RWPE2 (cell line): ENCODE measurements around the gene MYO1D.
"Not testable (repeated sequence)": the region's sequence is repeated elsewhere in the genome, so short reads cannot be mapped to it uniquely, and the experiment has no call there.

Source experiments
- ATAC-seq: fragments of 200-7000 bp; cut with Tn5 transposase; 3 replicates; pipeline ENCODE4 v1.9.1; 2021; ENCODE audit warnings: low read depth
- DNase-seq: peaks from one replicate; pipeline ENCODE4 v3.0.0-alpha.2; 2020; ENCODE audit warnings: low spot score
- H3K27ac ChIP-seq: fragments of 450-650 bp; 2 replicates; pipeline ENCODE4 v1.5.1; 2017; ENCODE audit warnings: mild to moderate bottlenecking; ENCODE audit not compliant: poor library complexity, severe bottlenecking
- H3K27me3 ChIP-seq: fragments of 250-450 bp; sonication (Bioruptor Pico); 2 replicates; pipeline ENCODE4 v1.5.1; 2021; ENCODE audit warnings: mild to moderate bottlenecking, moderate library complexity; ENCODE audit not compliant: insufficient read depth, poor library complexity, severe bottlenecking
- H3K36me3 ChIP-seq: fragments of 250-450 bp; sonication (Bioruptor Pico); 2 replicates; pipeline ENCODE4 v1.5.1; 2020; ENCODE audit warnings: low read depth, mild to moderate bottlenecking, moderate library complexity
- H3K4me1 ChIP-seq: fragments of 250-450 bp; sonication (Bioruptor Pico); 2 replicates; pipeline ENCODE4 v1.5.1; 2021; ENCODE audit warnings: mild to moderate bottlenecking, moderate library complexity; ENCODE audit not compliant: insufficient read depth, poor library complexity, severe bottlenecking
- H3K4me3 ChIP-seq: fragments of 250-450 bp; sonication (Bioruptor Pico); 2 replicates; pipeline ENCODE4 v1.5.1; 2021; ENCODE audit warnings: mild to moderate bottlenecking, moderate library complexity; ENCODE audit not compliant: severe bottlenecking
- H3K9me3 ChIP-seq: fragments of 250-450 bp; sonication (Bioruptor Pico); 2 replicates; pipeline ENCODE4 v1.5.1; 2021; ENCODE audit warnings: mild to moderate bottlenecking, moderate library complexity; ENCODE audit not compliant: severe bottlenecking
- CTCF ChIP-seq: fragments of 450-650 bp; IDR thresholded peaks from one replicate; pipeline ENCODE4 v1.5.1; 2017; ENCODE audit warnings: mild to moderate bottlenecking, moderate library complexity; ENCODE audit not compliant: poor library complexity, severe bottlenecking

The MYO1D gene

DNA sequence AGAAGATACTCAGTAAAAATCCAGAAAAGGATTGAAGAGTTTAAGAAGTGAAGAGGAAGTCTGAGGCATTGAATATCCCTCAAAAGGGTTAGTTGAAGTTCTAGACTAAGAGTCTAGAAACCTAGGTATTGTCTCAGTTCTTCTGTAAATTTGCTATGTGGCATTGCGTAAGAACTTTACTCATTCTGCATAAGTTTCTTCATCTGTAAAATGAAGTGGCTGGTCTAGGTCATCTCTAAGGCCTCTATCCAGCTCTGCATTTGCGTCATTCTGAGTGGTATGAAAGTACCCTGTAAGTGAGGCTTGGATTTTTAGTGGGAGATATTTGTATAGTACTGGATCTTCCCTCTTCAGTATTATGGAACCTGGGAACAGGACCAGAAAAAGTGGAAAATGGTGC lies 130.2 kb downstream of the MYO1D start:
- Histone ChIP-seq H3K27ac (peak overlapping the region; percentile 38), H3K36me3 (no peaks in the 10 kb centered on the region; the same call in none of the 2 replicates)

GRCh38 chr17:32746280-32746679 lies 130.6 kb downstream of the MYO1D start:
- Histone ChIP-seq H3K27me3 (no peaks in the 10 kb centered on the region), H3K27ac (peak overlapping the region; percentile 38), H3K36me3 (no peaks in the 10 kb centered on the region; the same call in none of the 2 replicates), H3K4me1 (peaks cover 12% of the 10 kb centered on the region), H3K4me3 (no peak overlapping the region), H3K9me3 (no peaks in the 10 kb centered on the region)
- DNase-seq (no peak), ATAC-seq (peak; percentile 61; the same call in 2 of the 3 replicates)
- TF ChIP-seq CTCF = no peak

More for the DNA sequence above, 130.2 kb downstream of the MYO1D start:
- no peak for DNase-seq
- no peak for TF ChIP-seq CTCF
- ATAC-seq = peak; percentile 78
- no peaks in the 10 kb centered on the region for H3K9me3 ChIP-seq
- H3K4me1 ChIP-seq = peaks cover 12% of the 10 kb centered on the region
- no peaks in the 10 kb centered on the region for H3K27me3 ChIP-seq
- H3K4me3 ChIP-seq = no peak overlapping the region

DNA sequence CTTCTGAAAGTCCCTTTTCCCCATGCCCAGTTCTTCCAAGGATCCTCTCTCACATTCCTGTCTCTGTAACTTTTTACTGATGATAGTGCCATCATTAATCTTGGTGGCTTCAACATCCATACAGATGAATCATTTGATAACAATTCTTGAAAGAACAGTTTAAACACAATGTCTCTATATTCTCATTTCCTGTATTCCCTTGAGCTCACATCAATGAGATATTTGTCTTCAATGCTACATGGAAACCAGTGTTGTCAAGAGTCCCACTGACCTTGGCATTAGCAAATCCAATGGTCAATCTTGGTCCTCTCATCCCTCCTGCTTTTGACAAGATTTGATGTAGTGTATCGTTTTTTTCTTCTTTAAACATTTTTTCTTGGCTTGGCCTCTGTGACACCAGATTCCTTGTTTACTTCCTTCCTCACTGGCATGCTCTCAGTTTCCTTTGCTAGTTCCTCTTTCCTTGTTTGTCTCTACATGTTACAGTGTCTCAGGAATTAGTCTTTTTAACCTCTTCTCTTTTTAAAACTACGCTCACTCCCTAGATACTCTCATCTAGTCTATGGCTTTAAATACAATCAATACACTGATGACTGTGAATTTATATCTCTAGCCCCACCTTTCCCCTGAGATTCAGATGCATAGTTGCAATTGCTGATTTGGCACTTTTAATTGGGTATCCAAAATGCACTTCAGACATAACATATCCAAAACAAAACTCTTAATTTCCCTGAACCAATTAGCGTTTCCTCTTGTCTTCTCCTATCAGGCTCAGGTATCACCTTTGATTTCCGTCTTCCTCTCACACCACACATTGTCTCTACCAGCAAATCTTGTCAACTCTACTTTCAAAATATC lies 134.0 kb downstream of the MYO1D start:
- no peaks in the 10 kb centered on the region for H3K27me3 ChIP-seq
- peaks cover 5% of the 10 kb centered on the region for H3K36me3 ChIP-seq
- H3K9me3 ChIP-seq = no peaks in the 10 kb centered on the region
- no peak for ATAC-seq
- DNase-seq = no peak
- no peak for TF ChIP-seq CTCF
- H3K4me3 ChIP-seq = no peak overlapping the region
- H3K4me1 ChIP-seq = peaks cover 12% of the 10 kb centered on the region
- no peak overlapping the region for H3K27ac ChIP-seq

GRCh38 chr17:32741381-32741780 lies 135.5 kb downstream of the MYO1D start:
- no peak overlapping the region for H3K27ac ChIP-seq
- peaks cover 4% of the 10 kb centered on the region for H3K4me1 ChIP-seq
- no peak overlapping the region for H3K4me3 ChIP-seq
- ATAC-seq (no peak), DNase-seq (no peak)
- H3K36me3 ChIP-seq = peaks cover 13% of the 10 kb centered on the region
- H3K9me3 ChIP-seq = no peaks in the 10 kb centered on the region
- no peaks in the 10 kb centered on the region for H3K27me3 ChIP-seq
- no peak for TF ChIP-seq CTCF

DNA sequence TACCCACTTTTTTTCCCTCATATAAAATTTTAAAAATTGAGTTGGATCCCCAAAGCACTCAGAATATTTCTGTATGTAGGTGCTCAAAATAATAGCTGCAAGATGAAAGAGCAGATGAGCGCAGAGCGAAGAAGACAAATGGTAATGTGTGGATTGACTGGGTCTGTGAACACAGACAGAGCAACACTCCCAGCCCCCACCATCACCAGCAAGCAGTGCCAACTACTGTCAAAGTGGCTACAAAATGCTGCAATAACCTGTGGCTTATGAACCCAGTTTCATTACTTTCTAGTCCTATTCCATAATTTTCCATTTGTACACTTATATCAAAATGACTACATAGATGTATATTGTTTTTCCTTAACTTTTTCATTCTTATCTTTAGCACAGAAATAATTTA lies 137.2 kb downstream of the MYO1D start:
- no peaks in the 10 kb centered on the region for H3K9me3 ChIP-seq
- H3K36me3 ChIP-seq = peaks cover 14% of the 10 kb centered on the region
- H3K27me3 ChIP-seq = no peaks in the 10 kb centered on the region
- no peak overlapping the region for H3K27ac ChIP-seq
- no peak for TF ChIP-seq CTCF
- no peak overlapping the region for H3K4me3 ChIP-seq
- ATAC-seq (no peak), DNase-seq (no peak)
- H3K4me1 ChIP-seq = no peaks in the 10 kb centered on the region

DNA sequence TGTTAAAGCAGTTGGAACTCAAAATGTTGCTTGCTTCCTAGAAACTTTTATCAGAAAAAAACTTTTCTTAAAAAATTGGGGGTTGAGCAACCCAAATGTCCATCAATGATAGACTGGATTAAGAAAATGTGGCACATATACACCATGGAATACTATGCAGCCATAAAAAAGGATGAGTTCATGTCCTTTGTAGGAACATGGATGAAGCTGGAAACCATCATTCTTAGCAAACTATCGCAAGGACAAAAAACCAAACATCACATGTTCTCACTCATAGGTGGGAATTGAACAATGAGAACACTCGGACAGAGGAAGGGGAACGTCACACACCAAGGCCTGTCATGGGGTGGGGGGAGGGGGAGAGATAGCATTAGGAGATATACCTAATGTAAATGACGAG lies 137.8 kb downstream of the MYO1D start:
- ATAC-seq, H3K27ac ChIP-seq, DNase-seq, H3K4me3 ChIP-seq, H3K27me3 ChIP-seq, H3K4me1 ChIP-seq, H3K9me3 ChIP-seq: not testable (repeated sequence)
- H3K36me3 ChIP-seq = peaks cover 14% of the 10 kb centered on the region
